ENCODE results near the gene FOXJ1. TPM values are rescaled to one million over a fixed set of nuclear protein-coding genes. Genes with fewer than 3 reads are reported as not detected.

The FOXJ1 gene
- total and polyA plus RNA-seq, 2 experiments from 2014 or later = 1.1 to 1.6 TPM

GRCh38 chr17:76179496-76180467 lies 38.7 kb upstream of the FOXJ1 start:
- TF ChIP-seq EZH2phosphoT487 (IDR thresholded peaks at IDR 0.05; ENCODE audit: low read depth, severe bottlenecking, unreplicated experiment) (no peak), CTCF (IDR thresholded peaks at IDR 0.05; ENCODE audit: poor library complexity) (no peak), EZH2 (IDR thresholded peaks at IDR 0.05; ENCODE audit: borderline replicate concordance) (no peak)
- Histone ChIP-seq H3K9me3 (ENCODE audit: low read depth) (no peaks in the 10 kb centered on the region), H3K27ac (no peak overlapping the region), H3K79me2 (no peaks in the 10 kb centered on the region), H3K4me2 (no peak overlapping the region), H4K20me1 (ENCODE audit: insufficient read depth, poor library complexity, severe bottlenecking) (no peaks in the 10 kb centered on the region), H2AFZ (no peak overlapping the region), H3K27me3 (no peaks in the 10 kb centered on the region), H3K4me3 (no peak overlapping the region), H3K4me1 (ENCODE audit: insufficient read depth) (no peaks in the 10 kb centered on the region), H3K36me3 (replicated peaks; ENCODE audit: insufficient read depth, low read depth) (no peaks in the 10 kb centered on the region), H3K9me2 (replicated peaks; ENCODE audit: insufficient read depth) (no peaks in the 10 kb centered on the region)
- 89% methylated on average over 6 of the region's 6 CpGs for WGBS (ENCODE audit: low lambda C conversion rate, missing lambda C conversion rate)
- no peak for DNase-seq (ENCODE audit: low spot score)

- H3K4me2 ChIP-seq = no peak overlapping the region
- no peak overlapping the region for H3K27ac ChIP-seq
- peaks cover 8% of the 10 kb centered on the region for H3K4me1 ChIP-seq (ENCODE audit: insufficient read depth)
- no peaks in the 10 kb centered on the region for H3K9me2 ChIP-seq (replicated peaks; ENCODE audit: insufficient read depth)
- no peaks in the 10 kb centered on the region for H3K9me3 ChIP-seq (ENCODE audit: low read depth)
- H3K36me3 ChIP-seq (replicated peaks; ENCODE audit: insufficient read depth, low read depth) = no peaks in the 10 kb centered on the region
- DNase-seq (ENCODE audit: low spot score) = no peak
- no peaks in the 10 kb centered on the region for H3K79me2 ChIP-seq
- WGBS (ENCODE audit: low lambda C conversion rate, missing lambda C conversion rate) = 97% methylated on average over 10 of the region's 10 CpGs
- no peak overlapping the region for H3K4me3 ChIP-seq
- TF ChIP-seq CTCF (IDR thresholded peaks at IDR 0.05; ENCODE audit: poor library complexity) (no peak), EZH2phosphoT487 (IDR thresholded peaks at IDR 0.05; ENCODE audit: low read depth, severe bottlenecking, unreplicated experiment) (no peak), EZH2 (IDR thresholded peaks at IDR 0.05; ENCODE audit: borderline replicate concordance) (no peak)
- no peaks in the 10 kb centered on the region for H4K20me1 ChIP-seq (ENCODE audit: insufficient read depth, poor library complexity, severe bottlenecking)
- no peaks in the 10 kb centered on the region for H3K27me3 ChIP-seq
- no peak overlapping the region for H2AFZ ChIP-seq
Observed at GRCh38 chr17:76178124-76178523, 37.1 kb upstream of the FOXJ1 start.

DNA sequence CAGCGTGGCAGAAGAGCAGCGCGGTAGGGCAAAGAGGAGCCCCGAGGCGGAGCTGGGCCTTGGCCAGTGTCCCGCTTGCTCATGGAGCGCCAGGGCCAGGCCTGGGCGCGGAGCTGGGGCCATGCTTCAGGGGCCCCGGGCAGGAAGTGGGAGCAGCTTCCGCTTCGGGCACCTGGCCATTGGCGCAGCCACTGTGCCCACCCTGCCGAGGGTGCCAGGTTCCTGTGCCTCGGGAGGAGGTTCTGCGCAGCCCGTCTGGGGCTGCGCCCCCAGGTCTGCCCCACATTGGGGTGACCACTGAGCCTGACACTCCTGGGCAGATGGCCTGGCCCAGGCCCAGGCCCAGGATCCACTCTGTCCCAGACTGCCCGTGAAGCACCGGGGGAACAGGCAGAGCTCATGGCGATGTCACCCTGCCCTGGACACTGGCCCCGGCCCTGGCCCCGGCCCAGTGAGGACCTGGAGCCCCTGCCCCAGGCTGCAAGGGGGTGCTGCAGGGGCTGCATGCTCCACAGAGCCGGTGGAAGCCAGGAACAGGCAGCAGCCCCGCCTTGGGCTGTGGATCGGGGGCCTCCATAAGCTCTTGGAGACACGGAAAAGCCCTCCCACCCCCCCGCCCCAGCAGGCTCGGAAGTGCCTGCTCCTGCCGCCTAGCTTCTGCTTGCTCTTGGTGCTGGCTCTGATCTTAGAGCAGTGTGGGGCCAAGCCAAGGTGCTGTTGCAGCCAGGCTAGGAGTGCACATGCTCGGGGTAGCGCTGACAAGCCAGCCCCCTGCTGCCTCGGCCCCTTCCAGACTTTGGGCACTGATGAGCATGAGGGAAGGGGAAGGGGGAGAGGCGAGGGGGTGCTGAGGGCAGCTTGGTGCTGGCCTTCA lies 35.9 kb upstream of the FOXJ1 start:
- no peak overlapping the region for H3K27ac ChIP-seq
- H3K9me2 ChIP-seq (replicated peaks; ENCODE audit: insufficient read depth) = no peaks in the 10 kb centered on the region
- peaks cover 8% of the 10 kb centered on the region for H3K4me1 ChIP-seq (ENCODE audit: insufficient read depth)
- H3K27me3 ChIP-seq = no peaks in the 10 kb centered on the region
- DNase-seq (ENCODE audit: low spot score) = no peak
- H3K9me3 ChIP-seq (ENCODE audit: low read depth) = no peaks in the 10 kb centered on the region
- WGBS (ENCODE audit: low lambda C conversion rate, missing lambda C conversion rate) = 90% methylated on average over 24 of the region's 34 CpGs
- H3K36me3 ChIP-seq (replicated peaks; ENCODE audit: insufficient read depth, low read depth) = no peaks in the 10 kb centered on the region
- H3K4me2 ChIP-seq = no peak overlapping the region
- H4K20me1 ChIP-seq (ENCODE audit: insufficient read depth, poor library complexity, severe bottlenecking) = no peaks in the 10 kb centered on the region
- no peak overlapping the region for H2AFZ ChIP-seq
- TF ChIP-seq CTCF (IDR thresholded peaks at IDR 0.05; ENCODE audit: poor library complexity) = no peak
- no peak for TF ChIP-seq EZH2phosphoT487 (IDR thresholded peaks at IDR 0.05; ENCODE audit: low read depth, severe bottlenecking, unreplicated experiment)
- TF ChIP-seq EZH2 (IDR thresholded peaks at IDR 0.05; ENCODE audit: borderline replicate concordance) = no peak
- H3K79me2 ChIP-seq = no peaks in the 10 kb centered on the region
- H3K4me3 ChIP-seq = no peak overlapping the region
